Measurements from ENCODE around the gene SMOC2. TPM values are rescaled to one million over a fixed set of nuclear protein-coding genes. Genes with fewer than 3 reads are reported as not detected.
"Not testable (repeated sequence)": the region's sequence is repeated elsewhere in the genome, so short reads cannot be mapped to it uniquely, and the experiment has no call there.

SMOC2 gene
- total RNA-seq, 1 donor from 2014 or later, result 14.4 TPM

DNA sequence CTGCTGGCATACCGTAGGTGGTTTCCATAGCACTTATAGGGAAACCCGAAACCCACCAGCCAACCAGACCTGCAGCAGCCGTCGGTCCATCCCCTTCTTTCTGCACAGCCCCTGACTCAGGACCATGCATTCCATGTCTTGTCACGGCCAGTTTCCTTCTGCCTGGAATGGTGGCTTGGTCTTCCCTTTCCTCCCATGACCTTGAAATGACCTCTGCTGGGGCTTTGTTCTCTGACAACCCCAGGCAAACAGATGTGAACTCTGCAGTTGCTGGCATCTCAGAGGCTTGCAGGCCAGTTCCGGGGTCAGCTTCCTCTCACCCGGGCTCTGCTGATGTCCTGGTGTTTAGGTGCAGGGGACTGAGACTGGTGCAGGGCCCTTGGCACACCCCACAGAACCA is 250.8 kb downstream of the SMOC2 start:
- Histone ChIP-seq H3K9me3 (replicated peaks) (no peaks in the 10 kb centered on the region), H3K27ac (replicated peaks) (no peak overlapping the region), H3K4me1 (no peaks in the 10 kb centered on the region), H3K27me3 (ENCODE audit: low read depth) (peaks cover 6% of the 10 kb centered on the region), H3K4me3 (no peak overlapping the region), H3K36me3 (no peaks in the 10 kb centered on the region)
- intact Hi-C loops (cut with micrococcal nuclease), result no loop called here
- DNase-seq, result no peak
- TF ChIP-seq, protein P1, sequence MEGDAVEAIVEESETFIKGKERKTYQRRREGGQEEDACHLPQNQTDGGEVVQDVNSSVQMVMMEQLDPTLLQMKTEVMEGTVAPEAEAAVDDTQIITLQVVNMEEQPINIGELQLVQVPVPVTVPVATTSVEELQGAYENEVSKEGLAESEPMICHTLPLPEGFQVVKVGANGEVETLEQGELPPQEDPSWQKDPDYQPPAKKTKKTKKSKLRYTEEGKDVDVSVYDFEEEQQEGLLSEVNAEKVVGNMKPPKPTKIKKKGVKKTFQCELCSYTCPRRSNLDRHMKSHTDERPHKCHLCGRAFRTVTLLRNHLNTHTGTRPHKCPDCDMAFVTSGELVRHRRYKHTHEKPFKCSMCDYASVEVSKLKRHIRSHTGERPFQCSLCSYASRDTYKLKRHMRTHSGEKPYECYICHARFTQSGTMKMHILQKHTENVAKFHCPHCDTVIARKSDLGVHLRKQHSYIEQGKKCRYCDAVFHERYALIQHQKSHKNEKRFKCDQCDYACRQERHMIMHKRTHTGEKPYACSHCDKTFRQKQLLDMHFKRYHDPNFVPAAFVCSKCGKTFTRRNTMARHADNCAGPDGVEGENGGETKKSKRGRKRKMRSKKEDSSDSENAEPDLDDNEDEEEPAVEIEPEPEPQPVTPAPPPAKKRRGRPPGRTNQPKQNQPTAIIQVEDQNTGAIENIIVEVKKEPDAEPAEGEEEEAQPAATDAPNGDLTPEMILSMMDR (IDR thresholded peaks at IDR 0.05; ENCODE audit: borderline replicate concordance), result no peak

DNA sequence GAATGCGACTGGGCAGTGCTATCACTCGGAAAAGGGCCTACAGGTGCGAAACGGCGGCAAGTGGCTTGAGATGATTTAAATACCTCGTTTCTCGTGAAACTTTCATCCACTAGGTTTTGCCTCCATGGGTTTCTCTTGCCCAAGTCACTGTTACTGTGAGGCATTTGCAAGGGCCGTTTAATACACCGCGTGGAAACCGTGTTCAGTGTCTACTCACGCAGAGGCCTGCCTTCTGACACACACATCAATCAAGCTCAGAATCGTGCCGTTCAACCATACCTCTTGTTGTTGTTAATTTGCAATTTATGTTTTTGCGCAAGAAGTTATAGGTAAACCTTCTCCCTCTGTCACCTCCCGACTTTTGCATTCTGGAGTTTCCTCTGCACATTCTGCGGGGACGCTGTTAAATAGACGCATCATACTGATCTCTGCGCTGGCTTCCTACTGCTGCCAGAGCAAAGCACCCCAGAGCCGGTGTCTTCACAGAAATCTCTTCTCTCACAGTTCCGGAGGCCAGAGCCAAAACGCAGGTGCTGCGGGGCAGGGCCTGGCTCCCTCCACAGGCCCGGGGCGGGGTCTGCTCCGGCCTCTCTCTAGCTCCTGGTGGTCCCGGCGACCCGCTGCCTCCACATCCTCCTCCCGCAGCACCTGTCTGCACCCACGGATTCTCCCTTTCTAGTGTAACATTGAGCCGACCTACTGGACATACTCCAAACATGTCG is 251.4 kb downstream of the SMOC2 start:
- Histone ChIP-seq H3K4me1 (no peaks in the 10 kb centered on the region), H3K9me3 (replicated peaks) (peaks cover 4% of the 10 kb centered on the region), H3K27ac (replicated peaks) (no peak overlapping the region), H3K27me3 (ENCODE audit: low read depth) (peaks cover 2% of the 10 kb centered on the region), H3K4me3 (no peak overlapping the region), H3K36me3 (no peaks in the 10 kb centered on the region)
- intact Hi-C loops (cut with micrococcal nuclease), result no loop called here
- no peak for DNase-seq
- TF ChIP-seq, protein P1 (IDR thresholded peaks at IDR 0.05; ENCODE audit: borderline replicate concordance), result no peak

- H3K9me3 ChIP-seq (replicated peaks); intact Hi-C loops (cut with micrococcal nuclease); H3K27me3 ChIP-seq (ENCODE audit: low read depth); H3K4me3 ChIP-seq; H3K27ac ChIP-seq (replicated peaks); DNase-seq; H3K4me1 ChIP-seq; H3K36me3 ChIP-seq: not testable (repeated sequence)
Measured at GRCh38 chr6:168692915-168693257, 251.9 kb downstream of the SMOC2 start.

DNA sequence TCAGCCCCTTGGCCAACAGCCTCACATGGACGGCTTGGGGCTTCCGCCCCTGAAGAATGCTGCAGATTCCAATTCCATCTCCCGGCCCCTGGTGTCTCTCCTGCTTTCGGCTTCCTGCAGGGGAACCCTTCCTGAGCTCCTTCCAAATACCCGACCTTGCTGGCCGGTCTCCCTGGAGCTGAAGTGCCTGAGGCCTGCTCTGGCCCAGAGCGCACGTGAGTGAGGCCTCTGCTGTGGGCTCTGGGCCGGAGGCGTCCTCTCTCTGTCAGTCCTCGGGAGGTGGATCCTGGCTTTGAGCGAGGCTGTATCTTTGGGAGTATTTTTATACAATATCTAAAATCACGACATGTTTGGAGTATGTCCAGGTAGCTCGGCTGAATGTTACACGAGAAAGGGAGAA is 253.8 kb downstream of the SMOC2 start:
- H3K9me3 ChIP-seq (replicated peaks); intact Hi-C loops (cut with micrococcal nuclease); H3K27ac ChIP-seq (replicated peaks); DNase-seq; H3K4me3 ChIP-seq; H3K27me3 ChIP-seq (ENCODE audit: low read depth); H3K36me3 ChIP-seq; H3K4me1 ChIP-seq: not testable (repeated sequence)

DNA sequence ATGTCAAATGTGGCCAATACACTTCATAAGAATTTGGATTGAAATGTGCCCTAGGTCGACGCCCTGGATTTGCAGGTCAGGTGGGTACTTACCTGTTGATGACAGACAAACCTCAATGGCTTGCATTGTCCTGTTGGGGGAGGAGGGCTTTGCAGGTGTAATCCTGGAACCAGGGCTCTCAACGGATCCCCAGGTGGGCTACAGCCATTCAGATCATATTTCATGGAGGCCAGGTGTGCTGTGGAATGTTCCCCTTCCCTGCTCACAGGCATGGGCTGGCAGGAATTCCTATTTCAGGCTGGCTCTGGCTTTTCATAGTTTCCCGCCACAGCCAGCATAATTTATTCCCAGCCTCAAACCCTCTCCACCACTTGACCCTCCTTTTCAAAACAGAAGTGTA is 254.7 kb downstream of the SMOC2 start:
- TF ChIP-seq, protein P1 (IDR thresholded peaks at IDR 0.05; ENCODE audit: borderline replicate concordance), result no peak
- no peak for DNase-seq
- intact Hi-C loops (cut with micrococcal nuclease), result no loop called here

GRCh38 chr6:168698923-168699322 is 257.9 kb downstream of the SMOC2 start:
- TF ChIP-seq, protein P1 (IDR thresholded peaks at IDR 0.05; ENCODE audit: borderline replicate concordance), result no peak
- no peak for DNase-seq
- Histone ChIP-seq H3K27ac (replicated peaks) (no peak overlapping the region), H3K36me3 (no peaks in the 10 kb centered on the region), H3K9me3 (replicated peaks) (peaks cover 7% of the 10 kb centered on the region), H3K27me3 (ENCODE audit: low read depth) (peaks cover under 1% of the 10 kb centered on the region), H3K4me1 (peaks cover 8% of the 10 kb centered on the region), H3K4me3 (no peak overlapping the region)
- intact Hi-C loops (cut with micrococcal nuclease), result no loop called here

More for the DNA sequence above, 254.7 kb downstream of the SMOC2 start:
- Histone ChIP-seq H3K4me1 (peaks cover 7% of the 10 kb centered on the region), H3K27me3 (ENCODE audit: low read depth) (no peaks in the 10 kb centered on the region), H3K36me3 (no peaks in the 10 kb centered on the region), H3K9me3 (replicated peaks) (peaks cover 7% of the 10 kb centered on the region), H3K27ac (replicated peaks) (no peak overlapping the region), H3K4me3 (no peak overlapping the region)
